NCI-H345 treated with DMSO at 0.1 percent for 48 hours (cell line): ENCODE data around the gene FCRLB.
"Not testable (repeated sequence)": the region's sequence is repeated elsewhere in the genome, so short reads cannot be mapped to it uniquely, and the experiment has no call there.

Experiments
- DNase-seq: peaks from one replicate; lab custom pipeline; 2025; ENCODE audit not compliant: unreplicated experiment; lab: John Stamatoyannopoulos, UW

FCRLB gene

GRCh38 chr1:161720956-161721737 lies at the start of gene FCRLB:
FCRLB (plus strand) TSS chr1:161721544; CDS start chr1:161722673, 1,129 bp downstream.
- DNase-seq = no peak

GRCh38 chr1:161673437-161673836 lies 47.9 kb upstream of the FCRLB start:
- DNase-seq = not testable (repeated sequence)

- DNase-seq = not testable (repeated sequence)
Measured at GRCh38 chr1:161674447-161674846, 46.9 kb upstream of the FCRLB start.

- not testable (repeated sequence) for DNase-seq
Measured at GRCh38 chr1:161674908-161675307, 46.4 kb upstream of the FCRLB start.

- DNase-seq = no peak
Measured at GRCh38 chr1:161676441-161676840, 44.9 kb upstream of the FCRLB start.

GRCh38 chr1:161676958-161677689 lies 44.2 kb upstream of the FCRLB start:
- DNase-seq = no peak

- DNase-seq = no peak
Measured at GRCh38 chr1:161678500-161678899, 42.8 kb upstream of the FCRLB start.

GRCh38 chr1:161681879-161682278 lies 39.5 kb upstream of the FCRLB start:
- DNase-seq = no peak

- DNase-seq = no peak
Measured at GRCh38 chr1:161688946-161689345, 32.4 kb upstream of the FCRLB start.

- DNase-seq = no peak
Measured at GRCh38 chr1:161691846-161692245, 29.5 kb upstream of the FCRLB start.

- DNase-seq = not testable (repeated sequence)
Measured at GRCh38 chr1:161693020-161693712, 28.2 kb upstream of the FCRLB start.

GRCh38 chr1:161698302-161698701 lies 23.0 kb upstream of the FCRLB start:
- DNase-seq = not testable (repeated sequence)

- DNase-seq = no peak
Measured at GRCh38 chr1:161702250-161702649, 19.1 kb upstream of the FCRLB start.

GRCh38 chr1:161705537-161705936 lies 15.8 kb upstream of the FCRLB start:
- no peak for DNase-seq

GRCh38 chr1:161706113-161706481 lies 15.2 kb upstream of the FCRLB start:
- no peak for DNase-seq

GRCh38 chr1:161706482-161707347 lies 14.6 kb upstream of the FCRLB start, which contains the start of gene FCRLA:
FCRLA (plus strand) TSS chr1:161707229; CDS start chr1:161707265, 36 bp downstream.
- DNase-seq = no peak

- DNase-seq = no peak
Measured at GRCh38 chr1:161707503-161707902, 13.8 kb upstream of the FCRLB start.

GRCh38 chr1:161709373-161709772 lies 12.0 kb upstream of the FCRLB start:
- no peak for DNase-seq

- DNase-seq = no peak
Measured at GRCh38 chr1:161710560-161710959, 10.8 kb upstream of the FCRLB start.

- DNase-seq = no peak
Measured at GRCh38 chr1:161718559-161719324, 2.6 kb upstream of the FCRLB start.
